Thoracic aorta (tissue), 2 donors: ENCODE measurements around the gene ZSCAN22. TPM values are rescaled to one million over a fixed set of nuclear protein-coding genes. Genes with fewer than 3 reads are reported as not detected.

ENCODE experiments used
- ATAC-seq: fragments of 150-250 bp; one replicate; pipeline ENCODE4 v1.8.0; 2017; ENCODE audit warnings: low read depth; ENCODE audit not compliant: insufficient number of reproducible peaks, low FRiP score
- DNase-seq: peaks from one replicate; pipeline ENCODE4 v3.0.0-alpha.2; 2020; ENCODE audit warnings: low spot score
- H3K27ac ChIP-seq, 2 donors: fragments of 200-600 bp; sonication (generic); 1 replicate in 1 of 2; 2 replicates in 1 of 2; pipeline ENCODE4 v1.5.1; 2016; ENCODE audit warnings: mild to moderate bottlenecking in 2 of 2, moderate library complexity in 2 of 2
- H3K27me3 ChIP-seq: fragments of 200-600 bp; sonication (generic); replicated peaks from 2 replicates; pipeline ENCODE4 v1.6.0; 2016; ENCODE audit warnings: mild to moderate bottlenecking; ENCODE audit not compliant: insufficient read depth
- H3K36me3 ChIP-seq: fragments of 200-600 bp; sonication (generic); one replicate; pipeline ENCODE4 v1.5.1; 2016
- H3K4me1 ChIP-seq, 2 donors: fragments of 200-600 bp; sonication (generic); 1 replicate in 1 of 2; 2 replicates in 1 of 2; pipeline versions ENCODE4 v1.5.1 to v1.6.0; 2016; ENCODE audit warnings: low read depth in 2 of 2, mild to moderate bottlenecking in 1 of 2; ENCODE audit not compliant: control insufficient read depth in 1 of 2
- H3K4me3 ChIP-seq: fragments of 200-600 bp; sonication (generic); 2 replicates; pipeline ENCODE4 v1.5.1; 2016; ENCODE audit warnings: mild to moderate bottlenecking
- H3K9me3 ChIP-seq: fragments of 200-600 bp; sonication (generic); 2 replicates; pipeline ENCODE4 v1.5.1; 2016
- CTCF ChIP-seq: fragments of 200-600 bp; sonication (generic); IDR thresholded peaks from one replicate; pipeline ENCODE4 v1.5.1; 2019; ENCODE audit warnings: antibody characterized with exemption
- total RNA-seq, 2 donors: library from RNA; depleted of rRNA; stranded (reverse); fragments of >200 nt; gene quantifications; one replicate each; pipeline versions ENCODE4 v1.1.0 to v1.2.3, GENCODE V29; 2016

The ZSCAN22 gene
- total RNA-seq, 2 donors from 2014 or later: 1.1 to 4.2 TPM

GRCh38 chr19:58336216-58336615, 9.4 kb downstream of the ZSCAN22 start:
- TF ChIP-seq CTCF: no peak
- DNase-seq (no peak), ATAC-seq (no peak)

GRCh38 chr19:58336820-58337219, 10.0 kb downstream of the ZSCAN22 start:
- ATAC-seq (no peak), DNase-seq (no peak)
- TF ChIP-seq CTCF: no peak
- no peaks in the 10 kb centered on the region for H3K4me1 ChIP-seq
- H3K27me3 ChIP-seq: no peaks in the 10 kb centered on the region
- H3K9me3 ChIP-seq: no peaks in the 10 kb centered on the region
- no peak overlapping the region for H3K27ac ChIP-seq
- H3K4me3 ChIP-seq: no peak overlapping the region
- H3K36me3 ChIP-seq: peaks cover 36% of the 10 kb centered on the region

More at GRCh38 chr19:58336216-58336615, 9.4 kb downstream of the ZSCAN22 start:
- Histone ChIP-seq H3K9me3 (no peaks in the 10 kb centered on the region), H3K27ac (no peak overlapping the region), H3K27me3 (no peaks in the 10 kb centered on the region), H3K36me3 (peaks cover 36% of the 10 kb centered on the region), H3K4me1 (no peaks in the 10 kb centered on the region), H3K4me3 (no peak overlapping the region)

GRCh38 chr19:58338336-58338735, 11.5 kb downstream of the ZSCAN22 start:
- ATAC-seq: no peak
- Histone ChIP-seq H3K4me3 (no peak overlapping the region), H3K9me3 (no peaks in the 10 kb centered on the region), H3K27ac (no peak overlapping the region), H3K4me1 (no peaks in the 10 kb centered on the region), H3K36me3 (peaks cover 36% of the 10 kb centered on the region), H3K27me3 (no peaks in the 10 kb centered on the region)
- no peak for DNase-seq
- no peak for TF ChIP-seq CTCF

- DNase-seq (no peak), ATAC-seq (no peak)
- no peak overlapping the region for H3K4me3 ChIP-seq
- H3K4me1 ChIP-seq: no peaks in the 10 kb centered on the region
- H3K36me3 ChIP-seq: peaks cover 36% of the 10 kb centered on the region
- H3K27me3 ChIP-seq: no peaks in the 10 kb centered on the region
- no peaks in the 10 kb centered on the region for H3K9me3 ChIP-seq
- no peak for TF ChIP-seq CTCF
- no peak overlapping the region for H3K27ac ChIP-seq
Observed at GRCh38 chr19:58338825-58339558, 12.2 kb downstream of the ZSCAN22 start.

- TF ChIP-seq CTCF: no peak
- Histone ChIP-seq H3K4me3 (no peak overlapping the region), H3K36me3 (no peaks in the 10 kb centered on the region), H3K4me1 (peaks cover 0 to 14% of the 10 kb centered on the region in 2 donors), H3K27ac (no peak overlapping the region), H3K9me3 (no peaks in the 10 kb centered on the region), H3K27me3 (no peaks in the 10 kb centered on the region)
- no peak for ATAC-seq
- no peak for DNase-seq
Observed at GRCh38 chr19:58345558-58345957, 18.8 kb downstream of the ZSCAN22 start.
